IPS-NIHi11 (cell line): Measurements from ENCODE around the gene AKR1C2.
"Not testable (repeated sequence)": the region's sequence is repeated elsewhere in the genome, so short reads cannot be mapped to it uniquely, and the experiment has no call there.

ENCODE experiments used
- DNase-seq: peaks from one replicate; pipeline ENCODE4 v3.0.0; 2012; ENCODE audit warnings: mixed read lengths, low spot score

Gene AKR1C2

GRCh38 chr10:5003127-5004029 is at the start of gene AKR1C2:
AKR1C2 (minus strand) TSS chr10:5003857; CDS start chr10:5003835, 22 bp downstream.
- DNase-seq = not testable (repeated sequence)

GRCh38 chr10:5052951-5053500 is 49.4 kb upstream of the AKR1C2 start:
- not testable (repeated sequence) for DNase-seq

- no peak for DNase-seq
Measured at GRCh38 chr10:5047912-5048628, 44.4 kb upstream of the AKR1C2 start.

DNA sequence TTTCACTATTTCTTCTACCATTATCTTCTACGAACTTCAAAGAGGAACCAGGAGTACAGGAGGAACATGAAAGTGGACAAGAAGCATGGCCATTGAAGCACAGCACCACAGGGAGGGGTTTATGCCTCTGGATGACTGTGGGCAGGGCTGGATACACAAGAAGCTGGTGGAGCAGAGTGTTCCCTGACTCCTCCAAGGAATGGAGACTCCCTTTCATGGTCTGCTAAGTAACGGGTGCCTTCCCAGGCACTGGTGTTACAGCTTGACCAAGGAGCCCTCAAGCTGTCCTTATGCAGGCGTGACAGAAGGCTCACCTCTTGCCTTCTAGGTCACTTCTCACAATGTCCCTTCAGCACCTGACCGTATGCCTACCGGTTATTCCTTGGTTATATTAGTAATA is 43.4 kb upstream of the AKR1C2 start:
- not testable (repeated sequence) for DNase-seq

DNA sequence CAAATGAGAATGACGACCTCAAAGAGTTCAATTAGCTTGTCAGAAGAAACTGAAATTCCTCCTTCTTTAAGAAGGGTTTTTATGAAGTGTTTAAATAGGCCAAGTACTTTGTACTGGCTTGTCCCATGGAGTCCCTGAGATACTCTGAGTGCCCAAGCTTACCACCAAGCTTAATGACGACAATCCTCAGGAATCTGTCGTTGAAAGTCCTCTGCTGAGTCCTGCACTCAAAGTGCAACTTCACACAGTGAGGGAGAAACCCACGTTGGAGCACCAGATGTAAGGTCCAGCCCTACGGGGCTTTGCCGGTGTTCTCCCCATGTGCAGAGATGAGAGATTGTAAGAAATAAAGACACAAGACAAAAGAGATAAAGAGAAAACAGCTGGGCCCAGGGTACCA is 42.8 kb upstream of the AKR1C2 start:
- DNase-seq = no peak

DNA sequence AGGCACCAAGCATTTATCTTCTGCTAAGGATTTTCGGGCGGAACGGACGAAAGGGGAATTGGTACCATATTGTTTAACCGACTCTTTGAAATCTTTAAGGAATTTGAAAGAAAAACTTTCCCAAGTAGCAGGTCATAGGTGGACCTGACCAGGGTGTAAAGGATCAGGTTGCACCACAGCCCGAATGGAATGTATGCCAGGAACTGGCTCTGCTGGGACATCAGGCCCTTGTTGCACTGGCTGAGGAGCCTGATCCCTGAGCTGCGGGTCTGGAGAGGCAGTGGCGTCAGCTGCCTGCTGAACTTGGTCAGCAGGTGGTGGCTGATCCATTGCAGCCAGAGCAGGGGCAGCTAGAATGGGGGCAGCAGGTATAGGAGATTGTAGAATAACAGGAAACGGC is 41.4 kb upstream of the AKR1C2 start:
- DNase-seq = no peak

GRCh38 chr10:5043716-5044115 is 40.1 kb upstream of the AKR1C2 start:
- DNase-seq = peak; percentile 44

GRCh38 chr10:5042922-5043321 is 39.3 kb upstream of the AKR1C2 start:
- no peak for DNase-seq

- DNase-seq = no peak
Measured at GRCh38 chr10:5041471-5042023, 37.9 kb upstream of the AKR1C2 start.

GRCh38 chr10:5040781-5041470 is 37.3 kb upstream of the AKR1C2 start:
- no peak for DNase-seq

DNA sequence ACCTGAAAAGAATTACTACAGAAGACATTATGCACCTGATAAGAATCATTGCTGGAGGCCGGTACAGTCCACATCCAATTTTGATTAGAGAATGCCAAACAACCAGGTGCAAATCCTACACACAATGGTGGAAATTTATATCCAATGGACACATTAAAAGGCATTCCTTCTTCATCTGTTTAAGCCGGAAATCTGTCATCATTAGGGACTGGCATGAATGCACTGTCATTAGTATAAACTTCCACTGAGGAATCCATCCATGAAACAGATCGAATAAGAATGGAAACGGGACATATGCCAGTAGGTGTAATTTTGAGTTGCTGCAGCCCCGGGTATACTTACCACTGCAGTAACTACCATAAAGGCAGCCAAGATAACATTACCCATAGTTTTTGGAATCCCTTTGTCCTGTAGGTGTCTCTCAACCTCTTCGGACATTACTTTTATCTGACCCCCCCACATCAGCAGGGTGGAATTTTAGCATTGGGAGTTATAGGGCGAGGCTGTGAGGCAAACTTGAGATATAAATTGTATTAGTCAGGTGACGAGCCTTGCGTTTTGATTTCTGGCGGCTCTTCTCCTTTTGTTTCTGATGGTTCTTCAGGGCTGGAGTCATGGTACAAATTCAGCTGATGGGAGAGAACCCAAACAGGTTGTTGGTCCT is 36.5 kb upstream of the AKR1C2 start:
- no peak for DNase-seq

DNA sequence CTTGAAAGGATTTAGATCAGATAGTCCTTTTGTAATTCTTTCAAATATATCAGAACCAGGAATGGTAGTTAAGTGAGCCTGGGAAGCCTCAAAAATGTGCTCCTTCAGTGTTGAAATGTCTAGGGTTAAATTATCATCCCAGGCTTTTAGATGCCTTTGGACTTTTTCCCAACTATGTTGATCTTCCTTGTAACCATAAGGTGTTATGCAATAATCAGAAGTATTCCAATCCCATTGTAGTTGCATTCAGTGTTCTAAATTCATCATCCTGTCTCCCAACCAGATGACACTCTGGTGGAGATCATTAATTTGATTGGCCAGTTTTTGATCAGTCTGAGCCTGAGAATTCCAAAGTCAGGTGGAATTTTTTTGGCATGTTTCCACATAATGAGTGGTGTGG is 35.1 kb upstream of the AKR1C2 start:
- no peak for DNase-seq

DNA sequence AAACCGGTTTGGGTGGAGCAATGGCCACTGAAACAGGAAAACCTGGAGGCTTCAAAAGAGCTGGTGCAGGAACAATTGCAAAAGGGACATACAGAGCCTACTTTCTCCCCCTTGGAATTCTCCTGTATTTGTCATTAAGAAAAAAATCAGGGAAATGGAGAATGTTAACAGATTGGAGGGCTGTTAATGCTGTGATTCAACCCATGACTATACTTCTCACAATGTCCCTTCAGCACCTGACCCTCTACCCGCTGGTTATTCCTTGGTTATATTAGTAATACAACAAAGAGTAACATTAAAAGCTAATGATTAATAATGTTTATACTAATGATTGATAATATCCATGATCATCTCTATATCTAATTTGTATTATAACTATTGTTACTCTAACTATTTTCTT is 34.4 kb upstream of the AKR1C2 start:
- no peak for DNase-seq

GRCh38 chr10:5036511-5036910 is 32.9 kb upstream of the AKR1C2 start:
- no peak for DNase-seq

DNA sequence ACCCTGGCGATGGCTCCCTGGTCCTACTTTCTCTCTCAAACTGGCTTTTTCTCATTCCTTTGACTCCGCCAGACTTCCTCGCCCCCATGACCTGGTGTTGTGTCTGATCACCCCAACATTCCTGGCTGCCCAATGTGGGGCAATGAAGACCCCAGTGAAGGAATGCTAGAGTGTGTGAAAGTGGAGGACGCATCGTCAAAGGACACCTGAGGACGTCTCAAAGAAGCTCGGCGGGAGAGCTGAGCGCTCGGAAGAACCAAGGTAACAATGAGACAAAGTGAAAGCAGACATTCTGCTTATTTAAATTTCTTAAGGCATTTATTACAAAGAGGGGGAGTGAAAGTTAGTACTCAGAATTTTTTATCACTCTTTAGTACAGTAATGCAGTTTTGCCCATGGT is 31.7 kb upstream of the AKR1C2 start:
- DNase-seq = no peak

DNA sequence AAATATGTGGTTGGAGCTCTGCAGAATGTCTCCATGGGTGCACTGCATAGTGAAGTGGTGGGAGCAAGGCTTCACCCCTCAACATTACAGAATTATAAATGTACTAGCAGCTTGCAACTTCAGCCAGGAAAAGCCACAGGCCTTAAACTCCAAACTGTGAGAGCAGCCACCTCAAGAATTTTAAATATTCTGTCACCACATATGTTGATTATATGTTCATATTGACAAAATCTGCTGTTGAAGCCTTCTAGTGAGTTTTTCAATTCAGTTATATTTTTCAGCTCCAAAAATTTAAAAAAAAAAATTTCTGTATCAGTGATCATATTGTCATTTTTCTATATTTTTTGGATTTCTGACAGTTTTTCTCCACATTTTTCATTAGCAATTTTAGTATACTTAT is 30.9 kb upstream of the AKR1C2 start:
- DNase-seq = no peak

- no peak for DNase-seq
Measured at GRCh38 chr10:5033061-5033778, 29.6 kb upstream of the AKR1C2 start.

- not testable (repeated sequence) for DNase-seq
Measured at GRCh38 chr10:5032444-5032843, 28.8 kb upstream of the AKR1C2 start.

DNA sequence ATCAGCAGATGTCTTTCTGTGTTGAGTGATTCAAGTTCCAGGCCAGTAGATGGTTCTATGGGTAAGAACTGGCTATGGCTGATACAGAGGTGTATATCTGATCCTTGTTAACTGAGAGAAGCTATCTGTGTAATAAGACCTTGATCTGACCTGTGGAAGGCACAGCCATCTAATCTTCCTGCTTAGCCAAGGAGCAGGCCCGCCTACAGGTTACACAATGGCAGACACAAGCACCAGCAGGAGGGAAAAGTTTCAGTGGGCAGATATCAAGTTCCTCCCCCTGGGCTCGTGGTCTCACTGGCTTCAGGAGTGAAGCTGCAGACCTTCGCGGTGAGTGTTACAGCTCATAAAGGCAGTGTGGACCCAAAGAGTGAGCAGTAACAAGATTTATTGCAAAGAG is 27.9 kb upstream of the AKR1C2 start:
- not testable (repeated sequence) for DNase-seq

GRCh38 chr10:5030989-5031388 is 27.3 kb upstream of the AKR1C2 start:
- no peak for DNase-seq

GRCh38 chr10:5025461-5025881 is 21.8 kb upstream of the AKR1C2 start:
- DNase-seq = not testable (repeated sequence)
